HS-27A (cell line): Measurements from ENCODE around the gene FLG.
"Not testable (repeated sequence)": the region's sequence is repeated elsewhere in the genome, so short reads cannot be mapped to it uniquely, and the experiment has no call there.

Experiments
- DNase-seq: peaks from one replicate; pipeline ENCODE4 v3.0.0-alpha.2; 2012; ENCODE audit warnings: low read depth, missing footprints

Gene FLG

DNA sequence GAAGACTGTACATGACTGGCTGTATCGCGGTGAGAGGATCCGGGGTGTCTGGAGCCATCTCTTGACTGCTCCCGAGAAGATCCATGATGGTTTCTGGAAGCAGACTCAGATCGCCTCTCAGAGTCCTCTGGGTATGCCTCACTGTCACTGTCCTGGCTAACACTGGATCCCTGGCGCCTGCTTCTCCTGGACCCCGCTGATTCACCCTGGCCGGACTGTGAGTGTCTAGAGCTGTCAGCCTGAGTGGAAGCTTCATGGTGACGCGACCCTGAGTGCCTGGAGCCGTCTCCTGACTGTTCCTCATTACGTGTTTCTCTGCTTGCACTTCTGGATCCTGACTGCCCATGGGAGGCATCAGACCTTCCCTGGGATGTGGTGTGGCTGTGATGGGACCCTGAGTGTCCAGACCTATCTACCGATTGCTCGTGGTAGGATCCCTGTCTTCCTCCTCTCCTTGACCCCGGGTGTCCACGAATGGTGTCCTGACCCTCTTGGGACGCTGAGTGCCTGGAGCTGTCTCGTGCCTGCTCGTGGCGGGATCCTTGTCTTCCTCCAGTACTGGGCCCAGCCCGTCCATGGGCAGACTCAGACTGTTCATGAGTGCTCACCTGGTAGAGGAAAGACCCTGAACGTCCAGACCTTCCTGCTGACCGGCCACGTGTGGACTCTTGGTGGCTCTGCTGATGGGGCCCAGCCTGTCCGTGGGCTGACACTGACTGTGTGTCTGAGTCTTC is 21.7 kb downstream of the FLG start:
- DNase-seq, result not testable (repeated sequence)

DNA sequence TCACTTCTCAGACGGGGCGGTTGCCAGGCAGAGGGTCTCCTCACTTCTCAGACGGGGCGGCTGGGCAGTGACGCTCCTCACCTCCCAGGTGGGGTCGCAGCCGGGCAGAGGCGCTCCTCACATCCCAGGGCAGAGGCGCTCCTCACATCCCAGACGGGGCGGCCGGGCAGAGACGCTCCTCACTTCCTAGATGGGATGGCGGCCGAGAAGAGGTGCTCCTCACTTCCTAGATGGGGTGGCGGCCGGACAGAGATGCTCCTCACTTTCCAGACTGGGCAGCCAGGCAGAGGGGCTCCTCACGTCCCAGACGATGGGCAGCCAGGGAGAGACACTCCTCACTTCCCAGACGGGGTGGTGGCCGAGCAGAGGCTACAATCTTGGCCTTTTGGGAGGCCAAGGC is 68.6 kb downstream of the FLG start:
- not testable (repeated sequence) for DNase-seq
